Muscle layer of duodenum (tissue), 2 donors: Measurements from ENCODE around the gene ANP32A.

Source experiments
- H3K27ac ChIP-seq: one replicate; pipeline ENCODE4 v1.7.0; 2013; ENCODE audit warnings: mild to moderate bottlenecking, low read length
- H3K27me3 ChIP-seq: one replicate; pipeline ENCODE4 v1.7.0; 2013; ENCODE audit warnings: low read depth, mild to moderate bottlenecking, control low read depth, low read length
- H3K36me3 ChIP-seq, 2 donors: one replicate each; pipeline ENCODE4 v1.7.0; 2013; ENCODE audit warnings: low read length in 2 of 2, control low read depth in 1 of 2, mild to moderate bottlenecking in 1 of 2; ENCODE audit not compliant: insufficient read depth in 2 of 2, control insufficient read depth in 1 of 2
- H3K4me1 ChIP-seq, 2 donors: one replicate each; pipeline ENCODE4 v1.7.0; 2013; ENCODE audit warnings: low read length in 2 of 2, mild to moderate bottlenecking in 2 of 2, control low read depth in 1 of 2, moderate library complexity in 1 of 2; ENCODE audit not compliant: insufficient read depth in 2 of 2, control insufficient read depth in 1 of 2
- H3K4me3 ChIP-seq, 2 donors: one replicate each; pipeline ENCODE4 v1.7.0; 2013; ENCODE audit warnings: low read length in 2 of 2, low read depth in 1 of 2, mild to moderate bottlenecking in 1 of 2
- H3K9me3 ChIP-seq, 2 donors: one replicate each; pipeline ENCODE4 v1.7.0; 2013; ENCODE audit warnings: low read length in 2 of 2, control low read depth in 1 of 2, mild to moderate bottlenecking in 1 of 2; ENCODE audit not compliant: control insufficient read depth in 1 of 2
- donor health status: healthy.

ANP32A gene

DNA sequence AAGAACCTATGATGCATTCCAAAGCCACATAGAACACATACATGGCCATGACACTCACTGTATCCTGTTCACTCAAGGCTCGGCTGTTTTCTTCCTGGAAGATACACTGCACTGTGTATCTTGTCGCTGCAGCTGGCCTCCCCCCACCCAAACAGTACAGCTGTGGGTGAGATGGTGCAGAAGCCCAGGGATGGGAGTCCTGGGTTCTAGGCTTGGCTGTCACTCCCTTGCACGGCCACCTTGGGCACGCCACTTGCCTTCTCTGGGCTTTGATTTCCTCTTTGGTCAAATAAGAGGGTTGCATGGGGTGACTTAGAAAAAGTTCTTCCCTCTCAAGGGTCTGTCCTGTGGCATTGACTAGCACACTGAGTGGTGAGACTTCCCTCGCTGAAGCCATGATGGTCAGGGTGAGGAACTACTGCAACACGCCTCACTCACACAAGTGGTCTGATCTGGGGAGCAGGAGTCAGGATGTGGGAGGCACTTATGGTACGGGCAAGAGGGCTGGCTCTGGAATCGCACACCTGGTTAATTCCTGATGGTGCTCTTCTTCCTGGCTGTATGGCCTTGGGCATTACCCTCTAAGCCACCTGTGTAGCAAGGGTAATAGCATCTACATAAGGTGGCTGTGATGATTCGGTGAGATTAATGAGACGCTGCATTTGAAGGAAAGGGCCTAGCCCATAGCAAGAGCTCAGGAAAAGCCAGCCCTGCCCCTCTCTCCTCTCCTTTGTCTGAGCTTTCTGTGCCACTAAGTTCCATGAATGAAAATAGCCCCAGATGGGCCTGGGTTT is 44.0 kb downstream of the ANP32A start:
- Histone ChIP-seq H3K4me3 (no peak overlapping the region), H3K27me3 (no peaks in the 10 kb centered on the region), H3K4me1 (peaks cover 0 to 15% of the 10 kb centered on the region in 2 donors), H3K9me3 (no peaks in the 10 kb centered on the region), H3K36me3 (peaks cover 20 to 33% of the 10 kb centered on the region in 2 donors), H3K27ac (no peak overlapping the region)

DNA sequence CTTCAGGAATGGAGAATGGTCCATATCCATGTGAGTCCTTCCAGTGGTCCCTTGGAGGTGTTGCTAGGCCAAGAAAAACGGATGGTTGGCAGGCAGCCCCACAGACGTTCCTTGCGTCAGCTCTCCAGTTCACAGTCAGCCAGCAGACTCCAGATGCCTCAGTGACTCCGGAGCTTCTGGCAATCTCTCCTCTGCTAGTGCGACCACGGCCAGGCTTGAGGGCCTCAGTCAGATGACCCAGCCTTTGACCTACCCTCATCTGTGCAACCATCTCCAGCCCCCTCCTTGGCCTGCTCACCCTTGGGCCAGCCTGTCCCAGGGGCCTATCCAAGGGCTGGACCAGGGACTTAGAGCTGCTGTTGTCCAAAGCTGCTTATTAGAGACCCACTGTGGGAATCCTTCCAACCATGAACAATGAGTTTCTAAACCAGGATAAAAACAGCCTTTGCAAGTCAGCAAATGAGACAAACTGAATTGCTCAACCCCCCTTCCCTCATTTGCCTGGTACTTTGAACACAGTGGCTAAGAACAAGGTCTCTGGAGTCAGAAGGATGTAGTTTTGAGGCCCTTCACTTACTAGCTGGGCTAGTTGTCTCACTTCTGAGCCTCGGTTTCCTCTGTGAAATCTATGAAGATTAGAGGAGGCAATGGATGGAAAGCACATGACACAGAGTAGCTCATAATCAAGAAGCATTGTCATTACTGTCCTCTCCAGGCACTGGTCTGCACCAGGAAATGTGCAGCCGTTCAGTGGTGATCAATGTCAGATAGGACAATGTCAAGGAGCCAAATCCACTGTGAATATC is 44.8 kb downstream of the ANP32A start:
- Histone ChIP-seq H3K27me3 (no peaks in the 10 kb centered on the region), H3K36me3 (peaks cover 18 to 29% of the 10 kb centered on the region in 2 donors), H3K4me1 (peaks cover 0 to 15% of the 10 kb centered on the region in 2 donors), H3K27ac (peak overlapping the region; percentile 5), H3K9me3 (no peaks in the 10 kb centered on the region), H3K4me3 (no peak overlapping the region)

DNA sequence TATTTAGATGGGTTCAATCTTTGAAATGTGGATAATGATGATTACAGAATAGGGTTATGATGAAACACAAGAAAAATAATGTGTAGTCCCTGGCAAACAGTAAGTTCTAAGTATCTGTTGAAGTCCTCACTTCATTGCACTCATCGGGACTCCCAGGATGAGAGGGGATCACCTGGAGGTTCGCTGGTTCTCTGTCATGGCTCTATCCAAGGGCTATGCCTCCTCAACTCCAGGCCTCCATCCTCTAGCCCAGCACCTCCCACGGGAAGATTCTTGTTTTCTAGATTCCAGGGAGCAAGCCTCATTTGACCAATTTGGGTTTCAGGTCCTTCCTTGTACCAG is 45.5 kb downstream of the ANP32A start:
- H3K9me3 ChIP-seq, result no peaks in the 10 kb centered on the region
- peaks cover 0 to 15% of the 10 kb centered on the region in 2 donors for H3K4me1 ChIP-seq
- no peaks in the 10 kb centered on the region for H3K27me3 ChIP-seq
- peaks cover 12 to 22% of the 10 kb centered on the region in 2 donors for H3K36me3 ChIP-seq
- peak overlapping the region; percentile 5 for H3K27ac ChIP-seq
- H3K4me3 ChIP-seq, result no peak overlapping the region

DNA sequence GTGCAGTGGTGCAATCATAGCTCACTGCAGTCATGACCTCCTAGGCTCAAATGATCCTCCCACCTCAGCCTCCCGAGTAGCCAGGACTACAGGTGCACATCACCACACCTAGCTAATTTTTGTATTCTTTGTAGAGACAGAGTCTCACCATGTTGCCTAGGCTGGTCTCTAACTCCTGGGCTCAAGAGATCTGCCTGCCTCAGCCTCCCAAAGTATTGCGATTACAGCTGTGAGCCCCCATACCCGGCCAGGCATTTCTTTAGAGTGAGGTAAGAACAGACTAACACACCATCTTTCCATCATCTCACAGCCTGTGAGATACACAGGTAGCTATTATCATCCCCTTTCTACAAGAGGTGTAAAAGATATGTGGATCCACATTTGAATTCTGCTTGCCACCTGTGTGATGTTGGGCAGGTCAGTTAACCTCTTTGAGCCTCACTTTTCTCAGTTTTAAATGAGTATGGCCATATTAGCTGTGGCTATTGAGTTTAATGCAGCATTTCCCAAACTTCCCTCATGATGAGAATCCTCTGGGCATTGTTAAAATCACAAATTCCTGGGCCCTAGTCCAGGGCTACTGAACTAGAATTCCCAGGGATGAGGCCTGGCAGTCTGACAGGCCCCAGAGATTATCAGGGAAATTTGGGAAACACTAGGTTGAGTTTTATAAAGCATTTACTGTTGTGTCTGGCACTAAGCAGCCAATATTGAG is 46.0 kb downstream of the ANP32A start:
- Histone ChIP-seq H3K27me3 (no peaks in the 10 kb centered on the region), H3K27ac (no peak overlapping the region), H3K4me1 (peaks cover 0 to 15% of the 10 kb centered on the region in 2 donors), H3K36me3 (peaks cover 9 to 17% of the 10 kb centered on the region in 2 donors), H3K4me3 (no peak overlapping the region), H3K9me3 (no peaks in the 10 kb centered on the region)

DNA sequence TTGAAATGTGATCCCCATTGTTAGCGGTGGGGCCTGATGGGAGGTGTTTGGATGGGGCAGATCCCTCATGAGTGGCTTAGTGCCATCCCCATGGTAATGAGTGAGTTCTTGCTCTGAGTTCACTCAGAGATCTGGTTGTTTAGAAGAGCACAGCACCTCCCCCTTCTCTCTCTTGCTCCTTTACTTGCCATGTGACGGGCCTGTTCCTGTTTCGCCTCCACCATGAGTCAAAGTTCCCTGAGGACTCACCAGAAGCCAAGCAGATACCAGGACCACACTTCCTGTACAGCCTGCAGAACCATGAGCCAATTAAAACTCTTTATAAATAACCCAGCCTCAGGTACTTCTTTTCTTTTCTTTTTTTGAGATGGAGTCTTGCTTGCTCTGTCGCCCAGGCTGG is 46.6 kb downstream of the ANP32A start:
- no peaks in the 10 kb centered on the region for H3K9me3 ChIP-seq
- H3K4me1 ChIP-seq, result peaks cover 0 to 15% of the 10 kb centered on the region in 2 donors
- H3K27me3 ChIP-seq, result no peaks in the 10 kb centered on the region
- H3K36me3 ChIP-seq, result peaks cover 4 to 12% of the 10 kb centered on the region in 2 donors
- no peak overlapping the region for H3K4me3 ChIP-seq
- no peak overlapping the region for H3K27ac ChIP-seq

DNA sequence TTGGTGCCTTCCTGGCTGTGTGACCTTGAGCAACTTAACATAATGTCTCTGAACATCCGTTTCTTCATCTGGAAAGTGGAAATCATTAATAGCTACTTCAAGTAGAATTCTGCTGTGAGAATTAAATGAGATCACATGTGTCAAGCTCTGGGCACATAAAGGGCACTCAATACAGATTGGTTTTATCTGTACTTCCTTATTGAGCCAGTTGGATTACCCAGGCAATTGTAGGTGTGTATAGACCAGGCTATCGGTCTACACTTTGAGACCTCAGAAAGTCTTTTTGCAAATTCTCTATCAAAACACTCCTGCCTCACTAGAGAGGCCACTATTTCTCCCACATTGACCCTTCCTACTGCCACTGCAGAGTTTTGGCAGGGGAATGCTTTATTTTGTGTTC is 47.7 kb downstream of the ANP32A start:
- Histone ChIP-seq H3K4me1 (peaks cover 0 to 15% of the 10 kb centered on the region in 2 donors), H3K27me3 (no peaks in the 10 kb centered on the region), H3K36me3 (peaks cover 4 to 8% of the 10 kb centered on the region in 2 donors), H3K27ac (no peak overlapping the region), H3K4me3 (no peak overlapping the region), H3K9me3 (no peaks in the 10 kb centered on the region)

DNA sequence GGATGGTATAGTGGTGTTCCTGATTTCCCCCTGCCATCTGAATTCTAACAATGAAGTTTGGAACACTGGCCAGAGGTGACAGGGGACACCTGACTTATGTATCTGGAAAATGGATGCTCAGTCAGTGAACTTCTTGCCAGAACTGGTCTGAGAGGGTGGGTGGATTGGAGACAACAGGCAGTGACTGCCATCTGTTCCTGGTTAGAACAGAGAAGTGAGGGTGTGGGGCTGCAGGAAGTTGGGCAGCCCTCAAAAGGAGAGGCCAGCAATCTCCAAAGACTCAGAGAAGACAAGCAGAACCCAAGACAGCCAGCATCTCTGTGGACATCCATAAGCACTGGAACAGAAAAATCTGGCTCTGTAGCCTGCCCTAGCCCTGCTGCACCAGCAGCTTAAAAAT is 50.5 kb downstream of the ANP32A start:
- no peaks in the 10 kb centered on the region for H3K36me3 ChIP-seq
- H3K4me1 ChIP-seq, result no peaks in the 10 kb centered on the region
- no peak overlapping the region for H3K4me3 ChIP-seq
- no peaks in the 10 kb centered on the region for H3K27me3 ChIP-seq
- H3K27ac ChIP-seq, result no peak overlapping the region
- no peaks in the 10 kb centered on the region for H3K9me3 ChIP-seq

DNA sequence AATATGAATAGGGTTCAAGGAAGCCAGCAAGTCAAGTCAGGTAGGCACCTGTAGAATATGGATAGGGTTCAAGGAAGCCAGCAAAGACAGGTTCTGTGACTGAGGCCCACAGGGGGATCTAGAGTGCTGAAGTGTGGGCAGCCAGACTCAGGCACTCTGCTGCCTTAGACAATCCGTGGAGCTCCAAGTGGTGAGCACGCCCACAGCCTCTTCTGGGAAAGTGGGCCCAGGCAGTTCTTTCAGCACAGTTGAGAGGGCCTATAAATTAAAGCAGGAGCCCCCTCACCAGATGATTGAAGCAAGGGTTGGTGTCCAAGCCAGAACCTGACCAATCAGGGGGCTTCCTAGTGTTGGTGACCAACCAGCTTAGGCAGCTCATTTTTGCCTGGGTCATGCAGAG is 51.0 kb downstream of the ANP32A start:
- no peaks in the 10 kb centered on the region for H3K4me1 ChIP-seq
- H3K27me3 ChIP-seq, result no peaks in the 10 kb centered on the region
- no peaks in the 10 kb centered on the region for H3K36me3 ChIP-seq
- no peaks in the 10 kb centered on the region for H3K9me3 ChIP-seq
- no peak overlapping the region for H3K27ac ChIP-seq
- no peak overlapping the region for H3K4me3 ChIP-seq

DNA sequence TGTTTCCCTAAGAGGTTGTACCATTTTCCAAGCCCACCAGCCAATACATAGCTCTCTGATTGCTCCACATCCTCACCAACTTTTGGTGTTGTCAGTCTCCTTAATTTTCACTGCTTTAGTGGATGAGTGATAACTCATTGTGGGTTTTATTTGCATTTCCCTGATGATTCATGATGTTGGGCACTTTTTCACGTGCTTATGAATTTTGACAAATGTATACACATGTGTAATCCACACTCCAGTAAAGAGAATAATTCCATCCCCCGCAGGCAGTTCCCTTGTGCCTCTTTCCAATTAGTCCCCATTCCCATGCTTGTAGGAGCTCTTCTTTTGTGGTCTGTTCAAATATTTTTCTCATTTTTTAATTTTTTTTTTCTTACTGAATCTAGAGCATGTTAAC is 52.4 kb downstream of the ANP32A start:
- H3K4me1 ChIP-seq, result no peaks in the 10 kb centered on the region
- H3K27ac ChIP-seq, result no peak overlapping the region

DNA sequence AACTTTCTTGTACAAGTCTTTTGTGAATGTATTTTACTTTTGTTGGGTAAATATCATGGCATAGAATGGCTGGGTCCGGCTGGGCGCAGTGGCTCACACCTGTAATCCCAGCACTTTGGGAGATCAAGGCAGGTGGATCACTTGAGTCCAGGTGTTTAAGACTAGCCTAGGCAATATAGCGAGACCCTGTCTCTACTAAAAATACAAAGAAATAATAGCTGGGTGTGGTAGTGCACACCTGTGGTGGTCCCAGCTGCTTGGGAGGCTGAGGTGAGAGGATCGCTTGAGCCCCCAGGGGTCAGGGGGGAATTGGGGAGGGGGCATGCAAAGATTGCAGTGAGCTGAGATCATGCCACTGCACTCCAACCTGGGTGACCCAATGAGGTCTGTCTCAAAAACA is 52.9 kb downstream of the ANP32A start:
- no peaks in the 10 kb centered on the region for H3K27me3 ChIP-seq

More for the DNA sequence above, 52.4 kb downstream of the ANP32A start:
- Histone ChIP-seq H3K9me3 (no peaks in the 10 kb centered on the region), H3K4me3 (no peak overlapping the region), H3K36me3 (no peaks in the 10 kb centered on the region), H3K27me3 (no peaks in the 10 kb centered on the region)

More for the DNA sequence above, 52.9 kb downstream of the ANP32A start:
- Histone ChIP-seq H3K36me3 (no peaks in the 10 kb centered on the region), H3K9me3 (no peaks in the 10 kb centered on the region), H3K4me3 (no peak overlapping the region), H3K4me1 (no peaks in the 10 kb centered on the region), H3K27ac (no peak overlapping the region)
